HT-29 (cell line): ENCODE results near the gene PRRG3. TPM values are rescaled to one million over a fixed set of nuclear protein-coding genes. Genes with fewer than 3 reads are reported as not detected.
"Not testable (repeated sequence)": the region's sequence is repeated elsewhere in the genome, so short reads cannot be mapped to it uniquely, and the experiment has no call there.

Experiments
- DNase-seq: peaks from one replicate; pipeline ENCODE4 v3.0.0-alpha.2; 2015; ENCODE audit warnings: low spot score
- total RNA-seq: library from RNA; depleted of rRNA; stranded (reverse); fragments of >200 nt; shearing (Covaris generic); gene quantifications from 2 replicates; pipeline ENCODE4 v1.2.3, GENCODE V29; 2014; rRNA removed

PRRG3 gene
- total RNA-seq = not detected in 2 replicates

- no peak for DNase-seq
Observed at GRCh38 chrX:151694661-151695582, at the start of gene PRRG3. Gene PRRG3 (plus strand): TSS chrX:151695458. CDS start chrX:151698815, 3,357 bp downstream.

GRCh38 chrX:151675121-151675746 lies 20.0 kb upstream of the PRRG3 start:
- no peak for DNase-seq

- DNase-seq = no peak
Observed at GRCh38 chrX:151676196-151676595, 19.1 kb upstream of the PRRG3 start.

GRCh38 chrX:151679798-151680402 lies 15.4 kb upstream of the PRRG3 start:
- no peak for DNase-seq

- peak; percentile 91 for DNase-seq
Observed at GRCh38 chrX:151680805-151681204, 14.5 kb upstream of the PRRG3 start.

GRCh38 chrX:151687635-151688034 lies 7.6 kb upstream of the PRRG3 start:
- DNase-seq = no peak

GRCh38 chrX:151688695-151689094 lies 6.6 kb upstream of the PRRG3 start:
- no peak for DNase-seq

GRCh38 chrX:151692825-151693224 lies 2.4 kb upstream of the PRRG3 start:
- no peak for DNase-seq

GRCh38 chrX:151694121-151694520 lies 1.1 kb upstream of the PRRG3 start:
- no peak for DNase-seq

- DNase-seq = no peak
Observed at GRCh38 chrX:151695583-151696340, 504 bp downstream of the PRRG3 start.

GRCh38 chrX:151697082-151697481 lies 1.8 kb downstream of the PRRG3 start:
- not testable (repeated sequence) for DNase-seq

- no peak for DNase-seq
Observed at GRCh38 chrX:151697522-151697921, 2.3 kb downstream of the PRRG3 start.

GRCh38 chrX:151698485-151698884 lies 3.2 kb downstream of the PRRG3 start:
- DNase-seq = no peak

GRCh38 chrX:151699746-151700145 lies 4.5 kb downstream of the PRRG3 start:
- no peak for DNase-seq

GRCh38 chrX:151700581-151700980 lies 5.3 kb downstream of the PRRG3 start:
- DNase-seq = no peak

- no peak for DNase-seq
Observed at GRCh38 chrX:151701071-151701470, 5.8 kb downstream of the PRRG3 start.

- DNase-seq = no peak
Observed at GRCh38 chrX:151701531-151701930, 6.3 kb downstream of the PRRG3 start.

- DNase-seq = no peak
Observed at GRCh38 chrX:151702026-151702714, 6.9 kb downstream of the PRRG3 start.

- DNase-seq = no peak
Observed at GRCh38 chrX:151702741-151703340, 7.6 kb downstream of the PRRG3 start.

- no peak for DNase-seq
Observed at GRCh38 chrX:151703487-151703886, 8.2 kb downstream of the PRRG3 start.
